Loucy (cell line): Measurements from ENCODE around the gene DNM3.

ENCODE experiments used
- EZH2phosphoT487 ChIP-seq: fragments of 200-600 bp; IDR thresholded peaks from 2 replicates; pipeline ENCODE4 v1.6.1; 2018; ENCODE audit warnings: antibody characterized with exemption, mild to moderate bottlenecking, moderate library complexity, borderline replicate concordance
- TF ChIP-seq, protein P1 (sequence below): fragments of 200-600 bp; sonication (generic); conservative IDR thresholded peaks from 2 replicates; pipeline ENCODE4 v1.5.1; 2014; ENCODE audit warnings: mild to moderate bottlenecking, antibody characterized with exemption, low read length

GRCh38 chr1:172239901-172240300 lies 398.6 kb downstream of the DNM3 start:
- no peak for TF ChIP-seq EZH2phosphoT487
- TF ChIP-seq, protein P1, sequence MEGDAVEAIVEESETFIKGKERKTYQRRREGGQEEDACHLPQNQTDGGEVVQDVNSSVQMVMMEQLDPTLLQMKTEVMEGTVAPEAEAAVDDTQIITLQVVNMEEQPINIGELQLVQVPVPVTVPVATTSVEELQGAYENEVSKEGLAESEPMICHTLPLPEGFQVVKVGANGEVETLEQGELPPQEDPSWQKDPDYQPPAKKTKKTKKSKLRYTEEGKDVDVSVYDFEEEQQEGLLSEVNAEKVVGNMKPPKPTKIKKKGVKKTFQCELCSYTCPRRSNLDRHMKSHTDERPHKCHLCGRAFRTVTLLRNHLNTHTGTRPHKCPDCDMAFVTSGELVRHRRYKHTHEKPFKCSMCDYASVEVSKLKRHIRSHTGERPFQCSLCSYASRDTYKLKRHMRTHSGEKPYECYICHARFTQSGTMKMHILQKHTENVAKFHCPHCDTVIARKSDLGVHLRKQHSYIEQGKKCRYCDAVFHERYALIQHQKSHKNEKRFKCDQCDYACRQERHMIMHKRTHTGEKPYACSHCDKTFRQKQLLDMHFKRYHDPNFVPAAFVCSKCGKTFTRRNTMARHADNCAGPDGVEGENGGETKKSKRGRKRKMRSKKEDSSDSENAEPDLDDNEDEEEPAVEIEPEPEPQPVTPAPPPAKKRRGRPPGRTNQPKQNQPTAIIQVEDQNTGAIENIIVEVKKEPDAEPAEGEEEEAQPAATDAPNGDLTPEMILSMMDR: no peak
